Heart left ventricle (tissue), 13 donors: Measurements from ENCODE around the gene PSMG4.

Source experiments
- POLR2A ChIP-seq, 2 donors: fragments of 450-650 bp; IDR thresholded peaks; one replicate each; pipeline ENCODE4 v1.6.1; 2017; ENCODE audit warnings: antibody characterized with exemption in 2 of 2, mild to moderate bottlenecking in 2 of 2, moderate library complexity in 2 of 2
- TF ChIP-seq, protein P1 (sequence below), 12 donors: fragments of 200-600 bp; sonication (generic) in 4 of 12; IDR thresholded peaks; one replicate each; pipeline versions ENCODE4 v1.5.0 to v1.8.0; 2018 to 2022; ENCODE audit warnings: antibody characterized with exemption in 12 of 12, mild to moderate bottlenecking in 5 of 12
- donor health status: ischemic (EF 13 %, LVEDD 7.1; RV severe dilation, severe dysfunction).
- donor health status: DM: no; HTN: yes; CAD: no.
- donor health status: DM: no; HTN: no; CAD: no.
- donor health status: ischemic (EF 25% LVEDD 6.9; RV normal size, moderate dysfunction).
- donor health status: ischemic (EF 25% LVEDD 5.7; RV mildly dilated, moderate dysfunction).
- donor health status: ischemic (EF 35%, LVEDD 5.7; RV mildly dilated, moderate dysfunction).
- donor health status: nonischemic (EF 11% LVEDD 7.7; RV severe dilation, severe dysfunction).
- donor health status: DM: yes; HTN: yes; CAD: no.
- donor health status: PGD.
- donor health status: ischemic (EF 29% LVEDD 5.4; RV normal size, mild dysfunction).
- donor health status: nonischemic (EF 23%, LVEDD 6.1; RV moderate dilation, normal function).

DNA sequence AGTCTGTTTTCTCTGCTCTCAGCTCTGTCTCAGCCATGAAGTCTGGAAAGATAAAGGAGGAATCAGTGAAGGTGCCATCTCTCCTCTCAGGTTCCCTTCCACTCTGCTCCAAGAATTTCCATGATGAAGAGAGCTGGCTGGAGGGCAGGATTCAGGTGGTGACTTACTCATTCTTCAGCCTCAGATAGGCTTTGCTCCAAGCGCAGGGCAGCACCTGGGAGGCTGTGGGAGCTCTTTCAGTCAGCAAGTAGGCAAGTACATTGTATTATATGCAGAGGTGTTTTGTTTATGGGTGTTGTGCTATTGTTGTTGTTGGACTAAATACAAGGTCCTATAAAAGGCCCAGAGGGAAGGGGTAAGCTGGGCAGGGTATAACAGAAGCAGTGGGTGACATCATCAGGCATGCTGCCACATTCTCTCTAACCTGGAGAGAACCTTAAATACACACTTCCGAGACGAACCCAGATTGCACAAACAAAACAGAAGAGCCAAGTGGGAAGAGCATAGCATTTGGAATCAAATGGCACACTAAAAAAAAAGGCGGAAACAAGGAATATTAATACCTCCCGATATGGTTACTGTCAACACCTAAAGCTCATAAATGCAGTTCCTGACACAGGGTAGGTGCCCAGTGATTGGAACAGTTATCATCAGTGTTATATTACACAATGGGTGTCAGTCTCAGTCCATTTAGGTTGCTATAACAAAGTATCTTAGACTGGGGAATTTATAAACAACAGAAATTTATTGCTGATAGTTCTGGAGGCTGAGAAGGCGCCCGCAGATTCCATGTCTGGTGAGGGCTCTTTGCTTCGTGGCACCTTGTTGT, 14.5 kb upstream of the PSMG4 start:
- TF ChIP-seq, protein P1, sequence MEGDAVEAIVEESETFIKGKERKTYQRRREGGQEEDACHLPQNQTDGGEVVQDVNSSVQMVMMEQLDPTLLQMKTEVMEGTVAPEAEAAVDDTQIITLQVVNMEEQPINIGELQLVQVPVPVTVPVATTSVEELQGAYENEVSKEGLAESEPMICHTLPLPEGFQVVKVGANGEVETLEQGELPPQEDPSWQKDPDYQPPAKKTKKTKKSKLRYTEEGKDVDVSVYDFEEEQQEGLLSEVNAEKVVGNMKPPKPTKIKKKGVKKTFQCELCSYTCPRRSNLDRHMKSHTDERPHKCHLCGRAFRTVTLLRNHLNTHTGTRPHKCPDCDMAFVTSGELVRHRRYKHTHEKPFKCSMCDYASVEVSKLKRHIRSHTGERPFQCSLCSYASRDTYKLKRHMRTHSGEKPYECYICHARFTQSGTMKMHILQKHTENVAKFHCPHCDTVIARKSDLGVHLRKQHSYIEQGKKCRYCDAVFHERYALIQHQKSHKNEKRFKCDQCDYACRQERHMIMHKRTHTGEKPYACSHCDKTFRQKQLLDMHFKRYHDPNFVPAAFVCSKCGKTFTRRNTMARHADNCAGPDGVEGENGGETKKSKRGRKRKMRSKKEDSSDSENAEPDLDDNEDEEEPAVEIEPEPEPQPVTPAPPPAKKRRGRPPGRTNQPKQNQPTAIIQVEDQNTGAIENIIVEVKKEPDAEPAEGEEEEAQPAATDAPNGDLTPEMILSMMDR (IDR thresholded peaks at IDR 0.05): no peak
- no peak for TF ChIP-seq POLR2A (IDR thresholded peaks at IDR 0.05)
